HG02884 (cell line): ENCODE measurements around the gene PPM1G.
"Not testable (repeated sequence)": the region's sequence is repeated elsewhere in the genome, so short reads cannot be mapped to it uniquely, and the experiment has no call there.

ENCODE experiments used
- ATAC-seq: cut with Tn5 transposase; IDR thresholded peaks from one replicate; pipeline ENCODE4 v1.9.1; 2021; ENCODE audit warnings: mild to moderate bottlenecking, moderate library complexity; ENCODE audit not compliant: unreplicated experiment

Gene PPM1G

GRCh38 chr2:27409321-27410073, at the start of gene PPM1G:
PPM1G (minus strand) TSS chr2:27409591; CDS start chr2:27409422, 169 bp downstream.
- peak; percentile 92 for ATAC-seq

- ATAC-seq, result no peak
Measured at GRCh38 chr2:27453968-27454367, 44.6 kb upstream of the PPM1G start.

DNA sequence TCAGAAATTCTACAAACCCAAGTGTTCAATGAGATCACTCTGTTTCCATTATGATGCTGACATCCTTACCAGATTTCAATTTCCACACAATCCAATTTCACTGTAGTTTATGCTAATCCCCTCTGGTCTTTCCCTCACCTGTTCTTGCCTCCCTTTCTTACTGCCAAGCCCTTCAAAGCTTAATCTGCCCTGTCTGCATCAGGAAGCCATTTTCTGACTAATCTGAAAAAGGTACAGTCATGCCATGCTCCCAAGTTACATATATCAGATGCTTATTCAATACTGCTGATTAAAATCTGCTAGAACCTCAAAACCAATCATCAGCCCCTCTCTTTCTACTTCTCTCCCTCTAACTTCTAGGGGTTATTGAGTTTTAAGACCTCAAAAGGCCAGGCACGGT, 41.7 kb upstream of the PPM1G start:
- no peak for ATAC-seq

GRCh38 chr2:27448381-27448780, 39.0 kb upstream of the PPM1G start:
- ATAC-seq, result no peak

DNA sequence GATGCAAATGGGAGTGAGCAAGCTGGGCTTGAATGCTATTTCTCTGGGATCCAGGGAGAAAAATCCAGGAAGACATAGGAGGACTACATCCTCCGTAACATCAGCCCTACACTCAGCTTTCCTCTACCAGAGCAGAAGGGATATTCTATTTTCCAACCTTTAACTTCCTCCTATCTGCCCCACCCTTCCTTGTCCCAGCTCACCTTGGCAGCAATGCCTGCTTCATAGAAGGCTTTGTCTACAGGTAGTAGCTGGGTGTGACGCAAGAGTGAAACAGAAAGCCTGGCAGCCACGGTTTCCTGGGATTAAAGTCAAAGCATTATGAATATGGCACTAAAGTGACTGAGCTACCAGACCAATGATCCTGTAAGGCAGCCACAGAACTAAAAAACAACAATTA, 36.7 kb upstream of the PPM1G start:
- no peak for ATAC-seq

DNA sequence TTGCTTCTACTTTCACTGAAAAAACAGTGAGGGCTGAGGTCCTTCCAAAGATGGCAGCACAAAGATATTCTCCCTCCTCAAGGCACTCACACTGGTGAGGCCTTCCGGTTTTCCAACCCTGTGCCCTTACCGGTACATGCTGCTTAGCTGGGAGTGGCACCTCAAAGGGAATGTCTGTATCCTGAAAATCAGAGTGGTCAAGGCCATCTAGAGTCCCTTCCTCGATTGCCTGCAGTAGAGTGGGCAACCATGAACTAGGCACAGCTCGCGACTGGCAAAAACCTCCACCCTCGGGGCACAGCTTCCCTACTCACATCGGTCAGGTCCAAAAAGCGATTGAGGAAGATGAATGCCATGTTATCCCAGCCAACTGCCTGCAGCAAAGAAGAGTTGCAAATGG, 36.2 kb upstream of the PPM1G start:
- no peak for ATAC-seq

DNA sequence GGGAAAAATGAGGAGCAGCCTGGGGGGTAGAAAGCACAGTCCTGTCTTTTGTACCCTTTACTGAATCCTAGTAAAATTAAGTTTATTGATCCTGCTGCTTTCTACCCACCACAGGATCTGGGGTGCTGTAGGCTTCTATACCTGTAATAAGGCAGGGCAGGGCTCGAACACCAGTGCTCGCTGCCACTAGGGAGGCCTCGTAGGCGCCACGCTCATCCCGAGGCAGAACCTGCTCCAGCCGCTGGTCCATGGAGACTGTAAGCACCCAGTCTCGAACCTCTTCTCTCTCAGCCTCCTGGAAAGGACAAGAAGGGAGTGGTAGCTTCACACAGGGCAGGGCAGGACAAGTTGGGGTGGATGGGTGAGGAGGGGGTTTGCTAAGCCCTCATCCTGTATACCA, 35.8 kb upstream of the PPM1G start:
- no peak for ATAC-seq

DNA sequence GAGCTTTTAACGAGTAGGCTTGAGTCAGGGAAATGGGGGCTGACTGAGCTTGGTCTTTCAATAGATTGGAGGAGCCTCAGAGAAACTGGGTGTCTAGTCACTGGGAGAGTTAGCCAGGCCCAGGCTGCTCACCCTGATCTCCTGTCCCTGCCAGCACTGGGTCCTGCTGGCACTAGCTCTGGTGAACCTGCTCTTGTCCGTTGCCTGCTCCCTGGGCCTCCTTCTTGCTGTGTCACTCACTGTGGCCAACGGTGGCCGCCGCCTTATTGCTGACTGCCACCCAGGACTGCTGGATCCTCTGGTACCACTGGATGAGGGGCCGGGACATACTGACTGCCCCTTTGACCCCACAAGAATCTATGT, 33.5 kb upstream of the PPM1G start:
- no peak for ATAC-seq

DNA sequence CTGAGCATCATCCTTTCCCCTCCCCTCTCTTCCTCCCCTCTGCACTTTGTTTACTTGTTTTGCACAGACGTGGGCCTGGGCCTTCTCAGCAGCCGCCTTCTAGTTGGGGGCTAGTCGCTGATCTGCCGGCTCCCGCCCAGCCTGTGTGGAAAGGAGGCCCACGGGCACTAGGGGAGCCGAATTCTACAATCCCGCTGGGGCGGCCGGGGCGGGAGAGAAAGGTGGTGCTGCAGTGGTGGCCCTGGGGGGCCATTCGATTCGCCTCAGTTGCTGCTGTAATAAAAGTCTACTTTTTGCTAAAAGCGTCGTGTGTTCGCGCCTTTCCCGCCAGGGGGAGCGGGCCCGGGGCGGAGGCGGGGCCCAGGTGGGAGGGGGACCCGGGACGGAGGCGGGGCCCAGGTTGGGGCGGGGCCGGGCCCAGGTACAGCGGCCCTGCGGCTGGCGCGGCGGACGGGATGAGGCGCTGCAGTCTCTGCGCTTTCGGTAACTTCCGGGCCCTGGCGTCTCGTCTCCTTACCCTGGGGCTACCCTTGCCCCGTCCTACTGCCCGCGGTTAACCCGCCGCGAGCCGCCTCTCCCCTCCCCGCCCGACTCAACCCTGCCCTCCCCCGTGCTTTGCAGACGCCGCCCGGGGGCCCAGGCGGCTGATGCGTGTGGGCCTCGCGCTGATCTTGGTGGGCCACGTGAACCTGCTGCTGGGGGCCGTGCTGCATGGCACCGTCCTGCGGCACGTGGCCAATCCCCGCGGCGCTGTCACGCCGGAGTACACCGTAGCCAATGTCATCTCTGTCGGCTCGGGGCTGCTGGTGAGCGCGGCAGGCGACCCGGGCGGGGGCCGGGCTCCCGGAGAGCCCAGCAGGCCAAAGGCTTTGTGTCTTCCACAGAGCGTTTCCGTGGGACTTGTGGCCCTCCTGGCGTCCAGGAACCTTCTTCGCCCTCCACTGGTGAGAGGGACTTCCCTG, 32.8 kb upstream of the PPM1G start, which contains the start of gene KRTCAP3:
Gene KRTCAP3 (plus strand): TSS at position 424 of the 962 bp plus-strand sequence. CDS start 32 bp downstream, at position 456.
- no peak for ATAC-seq

GRCh38 chr2:27441226-27441926, 32.0 kb upstream of the PPM1G start:
- ATAC-seq, result no peak

DNA sequence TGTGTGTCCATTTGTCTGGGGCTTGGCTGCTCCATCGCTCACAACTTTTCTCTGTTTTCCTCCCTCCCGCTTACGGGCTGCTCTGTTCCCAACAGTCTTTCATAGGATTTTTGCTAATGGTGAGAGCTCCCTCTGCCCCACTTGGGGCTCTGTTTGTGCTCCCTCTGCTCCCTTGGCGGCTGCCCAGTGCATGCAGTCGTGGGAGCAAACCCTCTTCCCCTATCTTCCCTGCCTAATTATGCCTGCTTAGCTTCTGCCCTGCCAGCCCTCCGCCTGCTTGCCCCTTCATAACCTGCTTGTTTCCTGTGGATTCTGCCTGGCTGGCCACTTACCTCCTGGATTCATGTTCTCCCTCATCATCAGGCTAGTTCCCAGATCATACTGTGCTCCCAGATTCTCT, 26.2 kb upstream of the PPM1G start:
- no peak for ATAC-seq

GRCh38 chr2:27431395-27431794, 22.0 kb upstream of the PPM1G start:
- ATAC-seq, result no peak

DNA sequence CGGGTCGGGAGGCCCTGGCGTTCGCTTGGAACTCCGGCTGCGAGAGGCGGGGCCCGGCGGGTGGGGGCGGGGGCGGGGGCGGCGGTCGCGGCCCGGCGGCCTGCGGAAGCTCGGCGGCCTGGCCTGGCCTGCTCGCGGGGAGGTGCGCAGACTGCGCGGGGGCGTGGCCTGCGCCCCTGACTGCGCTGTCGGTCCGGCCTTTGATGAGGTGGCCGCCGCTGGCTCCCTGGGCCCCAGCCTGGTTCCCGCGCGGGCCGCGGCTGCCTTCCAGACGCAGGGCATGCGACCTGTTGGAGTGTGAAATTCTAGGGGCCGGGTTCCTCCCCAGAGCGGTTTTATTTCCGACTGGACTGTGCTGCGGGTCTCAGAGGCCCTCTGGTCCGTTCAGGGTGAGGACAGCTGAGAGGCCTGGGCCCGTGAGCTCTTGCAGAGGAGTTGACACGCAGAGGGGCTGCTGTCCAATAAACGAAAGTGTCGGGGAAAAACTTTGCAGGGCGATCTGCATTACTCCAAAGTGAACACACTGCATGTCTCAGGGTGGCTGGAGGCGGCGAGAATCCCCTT, 19.7 kb upstream of the PPM1G start:
- ATAC-seq, result peak; percentile 69

DNA sequence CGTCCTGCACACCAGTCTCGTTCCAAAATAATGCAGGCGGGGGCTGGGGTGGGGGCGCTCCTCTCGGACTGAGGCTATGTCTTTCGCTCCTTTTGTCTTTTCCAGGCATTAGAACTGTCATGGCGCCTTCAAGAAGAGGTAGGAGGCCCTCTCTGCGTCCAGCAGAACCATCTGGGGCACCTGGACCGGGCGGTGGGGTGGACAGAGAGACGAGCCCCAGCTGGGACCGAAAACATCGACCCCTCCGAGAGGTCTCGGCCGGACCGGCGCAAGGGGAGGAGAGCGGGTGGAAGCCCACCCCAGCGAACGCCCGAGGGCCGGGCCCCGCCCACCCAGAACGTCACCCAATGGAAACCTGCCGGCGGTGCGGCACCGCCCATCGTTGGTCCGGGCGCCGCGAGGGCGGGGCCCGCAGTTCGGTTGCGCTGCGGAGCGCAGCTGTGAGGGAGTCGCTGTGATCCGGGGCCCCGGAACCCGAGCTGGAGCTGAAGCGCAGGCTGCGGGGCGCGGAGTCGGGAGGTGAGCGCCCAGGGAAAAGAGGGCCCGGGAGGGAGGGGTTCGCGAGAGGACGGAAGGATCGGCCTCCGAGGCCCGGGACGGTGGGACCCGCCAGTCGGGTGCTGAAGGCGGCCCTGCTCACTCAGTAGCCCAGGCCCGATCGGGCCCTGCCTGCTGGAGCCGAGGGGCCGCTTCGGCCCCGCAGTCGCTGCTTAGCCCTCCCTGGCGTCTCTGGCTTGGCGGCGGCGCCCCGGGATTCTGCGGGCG, 19.0 kb upstream of the PPM1G start, which contains the start of gene NRBP1:
Gene NRBP1 (plus strand): TSS at position 419 of the 765 bp plus-strand sequence. CDS start 4,643 bp downstream, outside the sequence.
- ATAC-seq, result peak; percentile 71

- no peak for ATAC-seq
Measured at GRCh38 chr2:27427863-27428212, 18.4 kb upstream of the PPM1G start.

DNA sequence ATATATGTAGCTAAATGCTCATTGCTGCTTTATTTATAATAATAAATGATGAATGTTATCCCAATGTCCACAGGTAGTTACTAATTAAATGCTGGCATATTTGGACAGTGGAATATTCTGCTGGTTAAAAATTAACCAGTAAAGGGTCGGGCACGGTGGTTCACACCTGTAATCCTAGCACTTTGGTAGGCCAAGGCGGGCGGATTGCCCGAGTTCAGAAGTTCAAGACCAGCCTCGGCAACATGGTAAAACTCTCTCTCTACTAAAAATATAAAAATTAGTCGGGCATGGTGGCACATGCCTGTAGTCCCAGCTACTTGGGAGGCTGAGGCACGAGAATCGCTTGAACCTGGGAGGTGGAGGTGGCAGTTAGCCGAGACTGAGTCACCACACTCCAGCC, 15.6 kb upstream of the PPM1G start:
- not testable (repeated sequence) for ATAC-seq

- ATAC-seq, result no peak
Measured at GRCh38 chr2:27422958-27423357, 13.6 kb upstream of the PPM1G start.

DNA sequence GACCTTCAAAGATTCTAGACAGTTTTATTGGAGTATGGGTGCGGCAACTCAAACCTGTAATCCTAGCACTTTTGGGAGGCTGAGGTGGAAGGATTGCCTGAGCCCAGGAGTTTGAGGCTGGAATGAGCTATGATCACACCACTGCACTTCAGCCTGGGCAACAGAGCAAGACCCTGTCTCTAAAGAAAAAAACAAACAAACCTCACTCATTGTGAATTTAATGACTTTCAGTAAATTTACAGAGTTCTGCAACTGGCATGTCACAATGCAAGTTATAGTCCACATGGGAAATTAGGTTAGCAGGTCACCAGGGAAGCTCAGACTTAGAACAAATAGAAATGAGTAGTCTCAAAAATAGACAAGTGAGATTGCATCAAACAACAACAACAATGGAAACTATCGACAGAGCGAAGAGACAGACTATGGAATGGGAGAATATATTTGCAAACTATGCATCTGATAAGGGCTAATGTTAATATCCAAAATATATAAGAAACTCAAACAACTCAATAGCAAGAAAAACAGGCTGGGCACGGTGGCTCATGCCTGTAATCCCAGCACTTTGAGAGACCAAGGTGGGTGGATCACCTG, 12.4 kb upstream of the PPM1G start:
- no peak for ATAC-seq

- no peak for ATAC-seq
Measured at GRCh38 chr2:27420996-27421395, 11.6 kb upstream of the PPM1G start.

DNA sequence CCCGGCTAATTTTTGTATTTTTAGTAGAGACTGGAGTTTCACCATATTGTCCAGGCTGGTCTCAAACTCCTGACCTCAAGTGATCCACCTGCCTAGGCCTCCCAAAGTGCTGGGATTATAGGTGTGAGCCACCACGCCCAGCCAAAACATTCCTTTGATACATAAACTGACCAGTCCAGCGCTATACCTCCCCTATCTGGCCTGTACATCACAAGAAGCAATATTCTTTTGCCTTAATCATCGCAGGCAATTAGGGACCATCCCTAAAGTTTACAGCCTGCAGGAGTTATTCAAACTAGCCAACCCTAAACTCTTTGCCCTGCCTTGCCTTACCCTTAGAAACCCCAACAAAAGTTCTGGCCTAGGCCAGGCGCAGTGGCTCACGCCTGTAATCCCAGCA, 6.8 kb upstream of the PPM1G start:
- no peak for ATAC-seq
